Measurements from ENCODE around the gene DAZL. TPM values are rescaled to one million over a fixed set of nuclear protein-coding genes. Genes with fewer than 3 reads are reported as not detected.

DAZL gene
- total RNA-seq, 2 donors from 2014 or later = not detected

- H3K27me3 Mint-ChIP-seq (ENCODE audit: insufficient read depth) = no peaks in the 10 kb centered on the region
- H3K9me3 Mint-ChIP-seq = peaks cover 11% of the 10 kb centered on the region
- DNase-seq = no peak
- TF ChIP-seq, protein P1, sequence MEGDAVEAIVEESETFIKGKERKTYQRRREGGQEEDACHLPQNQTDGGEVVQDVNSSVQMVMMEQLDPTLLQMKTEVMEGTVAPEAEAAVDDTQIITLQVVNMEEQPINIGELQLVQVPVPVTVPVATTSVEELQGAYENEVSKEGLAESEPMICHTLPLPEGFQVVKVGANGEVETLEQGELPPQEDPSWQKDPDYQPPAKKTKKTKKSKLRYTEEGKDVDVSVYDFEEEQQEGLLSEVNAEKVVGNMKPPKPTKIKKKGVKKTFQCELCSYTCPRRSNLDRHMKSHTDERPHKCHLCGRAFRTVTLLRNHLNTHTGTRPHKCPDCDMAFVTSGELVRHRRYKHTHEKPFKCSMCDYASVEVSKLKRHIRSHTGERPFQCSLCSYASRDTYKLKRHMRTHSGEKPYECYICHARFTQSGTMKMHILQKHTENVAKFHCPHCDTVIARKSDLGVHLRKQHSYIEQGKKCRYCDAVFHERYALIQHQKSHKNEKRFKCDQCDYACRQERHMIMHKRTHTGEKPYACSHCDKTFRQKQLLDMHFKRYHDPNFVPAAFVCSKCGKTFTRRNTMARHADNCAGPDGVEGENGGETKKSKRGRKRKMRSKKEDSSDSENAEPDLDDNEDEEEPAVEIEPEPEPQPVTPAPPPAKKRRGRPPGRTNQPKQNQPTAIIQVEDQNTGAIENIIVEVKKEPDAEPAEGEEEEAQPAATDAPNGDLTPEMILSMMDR (conservative IDR thresholded peaks at IDR 0.05) = no peak
- Histone ChIP-seq H3K4me3 (ENCODE audit: low read length) (no peak overlapping the region), H3K9me3 (ENCODE audit: control insufficient read depth, low read length) (no peaks in the 10 kb centered on the region), H3K27ac (ENCODE audit: low read depth, low read length) (no peak overlapping the region), H3K36me3 (ENCODE audit: control insufficient read depth, insufficient read depth, low read length) (no peaks in the 10 kb centered on the region), H3K27me3 (ENCODE audit: control insufficient read depth, insufficient read depth, low read length, poor library complexity, severe bottlenecking) (no peaks in the 10 kb centered on the region), H3K4me1 (ENCODE audit: control insufficient read depth, insufficient read depth, low read length) (no peaks in the 10 kb centered on the region), H3K9ac (ENCODE audit: extremely low read depth, low read length, poor library complexity, severe bottlenecking) (no peak overlapping the region)
- H3K36me3 Mint-ChIP-seq (ENCODE audit: low read depth) = no peaks in the 10 kb centered on the region
- no peak overlapping the region for H3K27ac Mint-ChIP-seq
- no peak overlapping the region for H3K4me3 Mint-ChIP-seq
- WGBS, 2 experiments (ENCODE audit: insufficient coverage in 1 of 2, insufficient read length in 1 of 2) = 75% methylated on average over 3 of the region's 3 CpGs; no CpG with 5 or more reads in 1 of the 2 experiments
- H3K4me1 Mint-ChIP-seq = peaks cover 2% of the 10 kb centered on the region
Measured at GRCh38 chr3:16607718-16608117, 2.5 kb upstream of the DAZL start.

DNA sequence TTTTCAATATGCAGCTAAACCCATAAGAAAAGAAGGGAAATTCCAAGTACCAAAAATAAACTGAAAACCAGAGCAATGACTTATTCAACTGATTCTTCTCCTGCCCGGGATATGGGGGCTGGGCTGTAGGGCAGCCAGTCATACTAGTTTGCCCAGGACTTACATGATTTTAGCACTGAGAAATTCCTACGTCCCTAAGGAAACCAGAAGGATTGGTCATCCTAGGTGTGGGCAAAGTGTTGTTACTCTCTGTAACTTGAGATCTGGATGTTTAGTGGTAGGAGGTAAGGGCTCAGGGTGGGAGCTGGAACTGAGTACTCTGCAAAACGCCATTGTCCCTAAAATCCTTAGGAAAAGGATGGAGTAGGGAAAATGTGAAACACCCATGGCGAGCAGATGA is 1.2 kb upstream of the DAZL start:
- Histone ChIP-seq H3K9ac (ENCODE audit: extremely low read depth, low read length, poor library complexity, severe bottlenecking) (no peak overlapping the region), H3K4me3 (ENCODE audit: low read length) (no peak overlapping the region), H3K27me3 (ENCODE audit: control insufficient read depth, insufficient read depth, low read length, poor library complexity, severe bottlenecking) (no peaks in the 10 kb centered on the region), H3K4me1 (ENCODE audit: control insufficient read depth, insufficient read depth, low read length) (no peaks in the 10 kb centered on the region), H3K9me3 (ENCODE audit: control insufficient read depth, low read length) (no peaks in the 10 kb centered on the region), H3K36me3 (ENCODE audit: control insufficient read depth, insufficient read depth, low read length) (no peaks in the 10 kb centered on the region), H3K27ac (ENCODE audit: low read depth, low read length) (no peak overlapping the region)
- Mint-ChIP-seq H3K27me3 (ENCODE audit: insufficient read depth) (no peaks in the 10 kb centered on the region), H3K27ac (no peak overlapping the region), H3K9me3 (peaks cover 11% of the 10 kb centered on the region), H3K36me3 (ENCODE audit: low read depth) (no peaks in the 10 kb centered on the region), H3K4me1 (peaks cover 2% of the 10 kb centered on the region), H3K4me3 (no peak overlapping the region)
- TF ChIP-seq, protein P1 (conservative IDR thresholded peaks at IDR 0.05) = no peak
- 86 to 100% methylated on average over 2 to 4 of the region's 4 CpGs for WGBS, 2 experiments (ENCODE audit: insufficient coverage in 1 of 2, insufficient read length in 1 of 2)
- no peak for DNase-seq

DNA sequence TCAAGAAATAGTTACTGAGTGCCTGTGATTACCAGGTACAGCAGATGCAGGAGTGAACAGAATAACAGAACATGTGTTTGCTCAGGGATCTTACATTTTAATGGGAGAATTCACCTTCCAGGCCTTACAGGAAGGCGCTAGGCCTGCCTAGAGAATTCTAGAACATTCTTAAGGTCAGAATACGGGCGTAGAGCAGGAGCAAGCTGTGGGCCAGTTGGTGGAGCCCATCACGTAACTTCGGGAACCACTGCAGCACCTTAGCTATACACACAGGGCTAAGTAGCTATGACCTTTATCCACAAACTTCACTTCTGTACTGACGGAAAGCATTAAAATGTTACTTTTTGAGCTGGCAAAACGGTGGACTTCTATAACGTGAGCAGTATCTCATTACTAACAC is 743 bp upstream of the DAZL start:
- H3K27ac Mint-ChIP-seq = no peak overlapping the region
- TF ChIP-seq, protein P1 (conservative IDR thresholded peaks at IDR 0.05) = no peak
- no peak overlapping the region for H3K9ac ChIP-seq (ENCODE audit: extremely low read depth, low read length, poor library complexity, severe bottlenecking)
- H3K4me3 ChIP-seq (ENCODE audit: low read length) = no peak overlapping the region
- H3K9me3 ChIP-seq (ENCODE audit: control insufficient read depth, low read length) = no peaks in the 10 kb centered on the region
- H3K4me1 Mint-ChIP-seq = peaks cover 3% of the 10 kb centered on the region
- H3K9me3 Mint-ChIP-seq = peaks cover 11% of the 10 kb centered on the region
- DNase-seq = no peak
- H3K36me3 Mint-ChIP-seq (ENCODE audit: low read depth) = no peaks in the 10 kb centered on the region
- H3K27me3 ChIP-seq (ENCODE audit: control insufficient read depth, insufficient read depth, low read length, poor library complexity, severe bottlenecking) = no peaks in the 10 kb centered on the region
- WGBS, 2 experiments (ENCODE audit: insufficient coverage in 1 of 2, insufficient read length in 1 of 2) = 96 to 99% methylated on average over 8 of the region's 8 CpGs
- no peaks in the 10 kb centered on the region for H3K27me3 Mint-ChIP-seq (ENCODE audit: insufficient read depth)
- H3K36me3 ChIP-seq (ENCODE audit: control insufficient read depth, insufficient read depth, low read length) = no peaks in the 10 kb centered on the region
- H3K4me3 Mint-ChIP-seq = no peak overlapping the region
- no peak overlapping the region for H3K27ac ChIP-seq (ENCODE audit: low read depth, low read length)
- no peaks in the 10 kb centered on the region for H3K4me1 ChIP-seq (ENCODE audit: control insufficient read depth, insufficient read depth, low read length)
